K562 (cell line): ENCODE data around the gene GIPR. TPM values are rescaled to one million over a fixed set of nuclear protein-coding genes. Genes with fewer than 3 reads are reported as not detected.

Experiments used
- EGR1 ChIP-seq: fragments of 450-650 bp; conservative IDR thresholded peaks from 2 replicates; pipeline ENCODE4 v1.6.1; 2017; ENCODE audit warnings: mild to moderate bottlenecking
- MEIS2 ChIP-seq: fragments of 450-650 bp; IDR thresholded peaks from 2 replicates; pipeline ENCODE4 v1.6.1; 2014; ENCODE audit warnings: mild to moderate bottlenecking; ENCODE audit not compliant: partially characterized antibody
- MYNN ChIP-seq, 2 experiments: sonication (generic); formaldehyde crosslinking in 1 of 2; IDR thresholded peaks; 2 replicates each; pipeline versions ENCODE4 v1.5.0 to v1.6.1; 2016 to 2020; ENCODE audit warnings: antibody characterized with exemption in 1 of 2, missing genetic modification reagents in 1 of 2
- NEUROD1 ChIP-seq: fragments of 150-350 bp; IDR thresholded peaks from 2 replicates; pipeline ENCODE4 v1.6.1; 2014; ENCODE audit warnings: borderline replicate concordance, low read length, low read depth; ENCODE audit not compliant: partially characterized antibody
- TEAD4 ChIP-seq, 2 experiments: sonication (generic) in 1 of 2; formaldehyde crosslinking in 1 of 2; IDR thresholded peaks; 2 replicates each; pipeline versions ENCODE4 v1.6.1 to v1.8.0; 2012 to 2022; ENCODE audit warnings: borderline replicate concordance in 1 of 2, inconsistent platforms in 1 of 2, low read length in 1 of 2, mild to moderate bottlenecking in 1 of 2, missing genetic modification reagents in 1 of 2
- polyA plus RNA-seq, 8 experiments: library from polyadenylated mRNA; depleted of rRNA in 4 of 8; stranded (reverse) in 5 of 8; unstranded in 3 of 8; fragments of >200 nt; fragmentation: Nextera tagmentation in 2 of 8; fragmentation: Illumina TruSeq in 1 of 8; extraction: Ambion mirVana in 2 of 8; extraction: Trizol in 1 of 8; gene quantifications; 2 replicates each; pipeline versions ENCODE4 v1.2.1 to v1.2.3, GENCODE V29; 2011 to 2014; ENCODE audit warnings: inconsistent platforms in 1 of 8, missing spikeins in 1 of 8
- total RNA-seq, 7 experiments: library from RNA; depleted of rRNA in 6 of 7; stranded (reverse); fragments of >200 nt in 6 of 7; fragmentation: Illumina TruSeq in 2 of 7; extraction: Trizol in 2 of 7; gene quantifications; 2 replicates each; pipeline versions ENCODE4 v1.2.1 to v1.2.3, GENCODE V29; 2011 to 2021; ENCODE audit warnings: low replicate concordance in 1 of 7
- TF ChIP-seq, protein P1 (sequence below), 2 experiments: fragments of 450-650 bp; IDR thresholded peaks; 2 replicates each; pipeline ENCODE4 v1.6.1; 2016; ENCODE audit warnings: mild to moderate bottlenecking in 2 of 2, borderline replicate concordance in 1 of 2, low read depth in 1 of 2, moderate library complexity in 1 of 2
- TF ChIP-seq, protein P2 (sequence below): sonication (generic); formaldehyde crosslinking; IDR thresholded peaks from 2 replicates; pipeline ENCODE4 v1.9.0; 2022; ENCODE audit warnings: mild to moderate bottlenecking, missing genetic modification reagents

The GIPR gene
- total and polyA plus RNA-seq, 9 of the 15 experiments (the other 6 are each of a cell fraction or from before 2014, with no cell fraction given): 2.2 to 26.8 (median 12.7) TPM

DNA sequence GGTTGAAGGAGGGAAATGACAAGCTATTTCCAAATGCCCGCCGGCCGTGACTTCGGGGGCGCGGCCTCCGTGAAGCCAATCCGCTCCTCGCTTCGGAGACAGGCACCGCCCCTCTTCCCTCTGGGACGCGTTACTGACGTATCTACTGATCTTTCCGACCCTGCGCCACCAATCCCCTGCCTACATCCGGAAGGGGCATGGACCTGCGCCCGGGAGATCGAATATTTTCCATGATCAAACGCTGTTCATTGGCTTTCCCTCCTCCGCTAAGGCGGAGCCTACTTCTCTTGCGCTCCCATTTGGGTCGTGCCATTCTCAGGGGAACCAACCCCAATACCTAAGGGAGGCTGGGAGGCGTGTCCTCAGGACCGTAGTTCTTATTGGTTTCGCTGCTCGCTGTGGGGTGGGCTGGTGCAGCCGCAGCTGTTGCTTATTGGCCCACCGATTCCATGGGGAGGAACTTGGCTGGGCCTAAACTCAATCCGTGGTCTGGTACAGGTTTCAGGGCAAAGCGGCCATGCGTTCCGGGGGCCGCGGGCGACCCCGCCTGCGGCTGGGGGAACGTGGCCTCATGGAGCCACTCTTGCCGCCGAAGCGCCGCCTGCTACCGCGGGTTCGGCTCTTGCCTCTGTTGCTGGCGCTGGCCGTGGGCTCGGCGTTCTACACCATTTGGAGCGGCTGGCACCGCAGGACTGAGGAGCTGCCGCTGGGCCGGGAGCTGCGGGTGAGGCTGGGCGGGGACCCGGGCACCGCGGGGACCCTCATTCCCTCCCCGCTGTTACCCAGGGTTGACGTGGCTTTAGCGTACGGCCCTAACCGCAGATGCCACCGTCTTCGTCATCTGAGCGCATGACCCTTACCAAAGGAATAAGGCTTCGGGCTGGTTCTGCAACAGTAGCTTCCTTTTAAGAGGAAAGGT, 24.4 kb downstream of the GIPR start, which contains the start of gene QPCTL (continued):
- TF ChIP-seq MYNN (IDR thresholded peaks at IDR 0.05): 0 out of 2 replicates have a peak, but pooled peaks have one; percentile 13
- TF ChIP-seq MYNN (CRISPR knock-in tag; IDR thresholded peaks at IDR 0.05): no peak
- 0 out of 2 replicates have a peak, but pooled peaks have one; percentile 15 for TF ChIP-seq EGR1
- TF ChIP-seq NEUROD1: peak; percentile 49
- TF ChIP-seq MEIS2: peak; percentile 31
- TF ChIP-seq, protein P1, sequence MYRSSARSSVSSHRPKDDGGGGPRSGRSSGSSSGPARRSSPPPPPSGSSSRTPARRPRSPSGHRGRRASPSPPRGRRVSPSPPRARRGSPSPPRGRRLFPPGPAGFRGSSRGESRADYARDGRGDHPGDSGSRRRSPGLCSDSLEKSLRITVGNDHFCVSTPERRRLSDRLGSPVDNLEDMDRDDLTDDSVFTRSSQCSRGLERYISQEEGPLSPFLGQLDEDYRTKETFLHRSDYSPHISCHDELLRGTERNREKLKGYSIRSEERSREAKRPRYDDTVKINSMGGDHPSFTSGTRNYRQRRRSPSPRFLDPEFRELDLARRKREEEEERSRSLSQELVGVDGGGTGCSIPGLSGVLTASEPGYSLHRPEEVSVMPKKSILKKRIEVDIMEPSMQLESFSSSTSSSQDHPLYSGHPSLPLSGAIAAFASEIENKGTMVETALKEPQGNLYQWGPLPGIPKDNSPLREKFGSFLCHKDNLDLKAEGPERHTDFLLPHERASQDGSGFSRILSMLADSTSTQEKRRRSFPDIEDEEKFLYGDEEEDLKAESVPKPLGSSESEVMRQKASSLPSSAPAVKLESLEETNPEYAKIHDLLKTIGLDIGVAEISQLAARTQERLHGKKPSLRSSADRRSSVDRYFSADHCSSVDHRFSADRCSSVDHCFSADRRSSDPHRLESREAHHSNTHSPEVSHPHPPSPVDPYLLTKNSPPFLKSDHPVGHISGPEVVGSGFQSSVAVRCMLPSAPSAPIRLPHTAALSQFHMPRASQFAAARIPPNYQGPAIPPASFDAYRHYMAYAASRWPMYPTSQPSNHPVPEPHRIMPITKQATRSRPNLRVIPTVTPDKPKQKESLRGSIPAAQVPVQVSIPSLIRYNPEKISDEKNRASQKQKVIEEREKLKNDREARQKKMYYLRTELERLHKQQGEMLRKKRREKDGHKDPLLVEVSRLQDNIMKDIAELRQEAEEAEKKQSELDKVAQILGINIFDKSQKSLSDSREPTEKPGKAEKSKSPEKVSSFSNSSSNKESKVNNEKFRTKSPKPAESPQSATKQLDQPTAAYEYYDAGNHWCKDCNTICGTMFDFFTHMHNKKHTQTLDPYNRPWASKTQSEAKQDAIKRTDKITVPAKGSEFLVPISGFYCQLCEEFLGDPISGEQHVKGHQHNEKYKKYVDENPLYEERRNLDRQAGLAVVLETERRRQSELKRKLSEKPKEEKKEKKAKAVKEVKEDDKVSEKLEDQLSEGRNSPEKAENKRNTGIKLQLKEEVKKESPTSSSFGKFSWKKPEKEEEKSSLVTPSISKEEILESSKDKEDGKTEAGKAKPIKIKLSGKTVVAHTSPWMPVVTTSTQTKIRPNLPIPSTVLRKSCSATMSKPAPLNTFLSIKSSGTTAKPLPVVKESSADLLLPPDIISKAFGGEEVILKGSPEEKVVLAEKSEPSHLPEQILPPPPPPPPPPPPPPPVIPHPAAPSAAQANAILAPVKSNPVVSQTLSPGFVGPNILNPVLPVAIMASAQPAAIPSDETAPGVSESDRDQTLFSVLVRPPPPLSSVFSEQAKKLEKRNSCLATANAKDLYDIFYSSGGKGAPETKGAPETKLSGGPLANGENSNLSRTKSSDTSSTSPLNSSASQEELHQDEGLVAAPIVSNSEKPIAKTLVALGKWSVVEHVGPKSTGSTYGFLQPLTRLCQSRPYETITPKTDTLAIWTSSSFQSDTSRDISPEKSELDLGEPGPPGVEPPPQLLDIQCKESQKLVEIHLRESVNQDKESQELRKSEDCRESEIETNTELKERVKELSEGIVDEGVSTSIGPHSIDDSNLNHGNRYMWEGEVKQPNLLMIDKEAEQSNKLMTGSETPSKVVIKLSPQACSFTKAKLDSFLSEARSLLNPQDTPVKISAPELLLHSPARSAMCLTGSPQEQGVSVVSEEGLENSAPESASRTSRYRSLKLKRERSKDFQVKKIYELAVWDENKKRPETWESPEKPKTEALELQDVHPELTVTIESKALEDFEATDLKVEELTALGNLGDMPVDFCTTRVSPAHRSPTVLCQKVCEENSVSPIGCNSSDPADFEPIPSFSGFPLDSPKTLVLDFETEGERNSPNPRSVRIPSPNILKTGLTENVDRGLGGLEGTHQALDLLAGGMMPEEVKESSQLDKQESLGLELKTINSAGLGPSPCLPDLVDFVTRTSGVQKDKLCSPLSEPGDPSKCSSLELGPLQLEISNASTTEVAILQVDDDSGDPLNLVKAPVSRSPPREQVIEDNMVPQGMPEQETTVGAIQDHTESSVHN (IDR thresholded peaks at IDR 0.05; ENCODE audit: borderline replicate concordance in 1 of 2, low read depth in 1 of 2): no peak
- TF ChIP-seq TEAD4 (IDR thresholded peaks at IDR 0.05; ENCODE audit: low read length): no peak
- peak; percentile 69; the same call in 1 of the 2 replicates for TF ChIP-seq TEAD4 (CRISPR knock-in tag; IDR thresholded peaks at IDR 0.05; ENCODE audit: borderline replicate concordance)
- TF ChIP-seq, protein P2, sequence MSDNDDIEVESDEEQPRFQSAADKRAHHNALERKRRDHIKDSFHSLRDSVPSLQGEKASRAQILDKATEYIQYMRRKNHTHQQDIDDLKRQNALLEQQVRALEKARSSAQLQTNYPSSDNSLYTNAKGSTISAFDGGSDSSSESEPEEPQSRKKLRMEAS (CRISPR knock-in tag): peak; percentile 72
